HepG2 (cell line): ENCODE measurements around the gene PLEKHG4. TPM values are rescaled to one million over a fixed set of nuclear protein-coding genes. Genes with fewer than 3 reads are reported as not detected.

Source experiments
- ATAC-seq: fragments of 200-7000 bp; cut with Tn5 transposase; 3 replicates; pipeline ENCODE4 v1.9.1; 2020; ENCODE audit warnings: mild to moderate bottlenecking, moderate library complexity
- BruUV-seq: library from RNA; stranded (reverse); fragments of 400-500 nt; replicated peaks from 2 replicates; lab custom pipeline; 2021; lab: Mats Ljungman, UMichigan
- CTCF ChIA-PET: fragments of 300-600 bp; formaldehyde crosslinking; extraction: SDS; loops from one replicate; lab custom pipeline; 2021; ENCODE audit warnings: low total read pairs, inconsistent platforms, low intra/inter-chr PET ratio; lab: Yijun Ruan, JAX
- POLR2A ChIA-PET: fragments of 350-600 bp; sonication (Branson Sonifier 250); formaldehyde crosslinking; loops from one replicate; lab custom pipeline; 2020; ENCODE audit warnings: antibody characterized with exemption, inconsistent platforms; lab: Yijun Ruan, JAX
- DNase-seq: peaks from one replicate; pipeline ENCODE4 v3.0.0-alpha.2; 2015; ENCODE audit warnings: low spot score
- FAIRE-seq: peaks from 3 replicates; lab custom pipeline; 2011; peaks lifted over from hg19 to GRCh38; lab: Jason Lieb, UNC
- H2AFZ ChIP-seq: one replicate; pipeline ENCODE4 v1.6.1; 2011; ENCODE audit warnings: low read length, inconsistent platforms
- H3K27ac ChIP-seq: fragments of 300-600 bp; 3 replicates; pipeline ENCODE4 v1.8.0; 2011; ENCODE audit warnings: mixed run types, mild to moderate bottlenecking, mixed read lengths, low read length, inconsistent platforms; ENCODE audit not compliant: insufficient read depth; ENCODE audit errors: extremely low read length
- H3K27me3 ChIP-seq, 2 experiments: fragments of 200-600 bp in 1 of 2; 2 replicates in 1 of 2; 3 replicates in 1 of 2; pipeline versions ENCODE4 v1.6.0 to v1.8.0; 2011; ENCODE audit warnings: low read length in 2 of 2, mild to moderate bottlenecking in 2 of 2, moderate library complexity in 2 of 2, inconsistent platforms in 1 of 2; ENCODE audit not compliant: insufficient read depth in 2 of 2, control insufficient read depth in 1 of 2
- H3K36me3 ChIP-seq, 2 experiments: fragments of 200-600 bp in 1 of 2; replicated peaks in 1 of 2; 2 replicates in 1 of 2; 3 replicates in 1 of 2; pipeline versions ENCODE4 v1.5.1 to v1.8.0; 2011; ENCODE audit warnings: low read length in 2 of 2, inconsistent platforms in 1 of 2; ENCODE audit not compliant: insufficient read depth in 2 of 2, control insufficient read depth in 1 of 2
- H3K4me1 ChIP-seq: 2 replicates; pipeline ENCODE4 v1.5.1; 2012; ENCODE audit warnings: low read length, inconsistent platforms; ENCODE audit not compliant: insufficient read depth
- H3K4me2 ChIP-seq: 2 replicates; pipeline ENCODE4 v1.6.0; 2011; ENCODE audit warnings: low read depth, low read length, inconsistent platforms
- H3K4me3 ChIP-seq, 3 experiments: fragments of 200-600 bp in 1 of 3; sonication (generic), shearing (Covaris generic) in 1 of 3; replicated peaks in 1 of 3; 2 replicates each; pipeline ENCODE4 v1.5.1; 2011 to 2016; ENCODE audit warnings: low read length in 3 of 3, inconsistent platforms in 2 of 3, low read depth in 2 of 3, mild to moderate bottlenecking in 2 of 3, control low read depth in 1 of 3, mixed read lengths in 1 of 3; ENCODE audit not compliant: insufficient read depth in 1 of 3
- H3K79me2 ChIP-seq: one replicate; pipeline ENCODE4 v1.6.1; 2011; ENCODE audit warnings: low read length, inconsistent platforms; ENCODE audit not compliant: insufficient read depth
- H3K9ac ChIP-seq: 2 replicates; pipeline ENCODE4 v1.6.0; 2011; ENCODE audit warnings: mild to moderate bottlenecking, low read depth, low read length, inconsistent platforms; ENCODE audit not compliant: insufficient read depth
- H3K9me3 ChIP-seq: 2 replicates; pipeline ENCODE4 v1.5.1; 2012; ENCODE audit warnings: mild to moderate bottlenecking, low read length
- H4K20me1 ChIP-seq: 2 replicates; pipeline ENCODE4 v1.6.0; 2011; ENCODE audit warnings: inconsistent platforms, mild to moderate bottlenecking, low read length, moderate library complexity; ENCODE audit not compliant: insufficient read depth
- BORCS8-MEF2B ChIP-seq: sonication (generic); formaldehyde crosslinking; IDR thresholded peaks from 2 replicates; pipeline ENCODE4 v1.8.0; 2022; ENCODE audit warnings: mild to moderate bottlenecking, missing genetic modification reagents
- CREB1 ChIP-seq, 2 experiments: fragments of 450-650 bp in 1 of 2; IDR thresholded peaks; 2 replicates each; pipeline ENCODE4 v1.6.1; 2016 to 2017; ENCODE audit warnings: control low read depth in 1 of 2, mild to moderate bottlenecking in 1 of 2, missing compliant biosample characterization in 1 of 2, missing genetic modification characterization in 1 of 2
- MYC ChIP-seq: sonication (generic); formaldehyde crosslinking; IDR thresholded peaks from 2 replicates; pipeline ENCODE4 v1.9.0; 2021; ENCODE audit warnings: missing genetic modification reagents, borderline replicate concordance
- NR2F6 ChIP-seq, 2 experiments: IDR thresholded peaks; 2 replicates each; pipeline ENCODE4 v1.6.1; 2016; ENCODE audit warnings: antibody characterized with exemption in 1 of 2, mild to moderate bottlenecking in 1 of 2
- RFXAP ChIP-seq: sonication (generic); formaldehyde crosslinking; IDR thresholded peaks from 2 replicates; pipeline ENCODE4 v1.4.0; 2020; ENCODE audit warnings: missing genetic modification reagents, borderline replicate concordance
- SALL1 ChIP-seq: sonication (generic); formaldehyde crosslinking; IDR thresholded peaks from 2 replicates; pipeline ENCODE4 v1.8.0; 2022; ENCODE audit warnings: mild to moderate bottlenecking, missing genetic modification reagents
- SAP130 ChIP-seq: IDR thresholded peaks from 2 replicates; pipeline ENCODE4 v1.6.1; 2016; ENCODE audit warnings: low read depth
- TEF ChIP-seq: sonication (generic); formaldehyde crosslinking; IDR thresholded peaks from 2 replicates; pipeline ENCODE4 v1.5.0; 2020; ENCODE audit warnings: missing genetic modification reagents
- YEATS4 ChIP-seq: sonication (generic); formaldehyde crosslinking; IDR thresholded peaks from 2 replicates; pipeline ENCODE4 v1.4.0; 2020; ENCODE audit warnings: missing genetic modification reagents, borderline replicate concordance
- ZFP82 ChIP-seq: sonication (generic); formaldehyde crosslinking; IDR thresholded peaks from 2 replicates; pipeline ENCODE4 v1.5.1; 2020; ENCODE audit warnings: mild to moderate bottlenecking, missing genetic modification reagents, borderline replicate concordance
- ZFX ChIP-seq: sonication (generic); formaldehyde crosslinking; IDR thresholded peaks from 2 replicates; pipeline ENCODE4 v1.4.0; 2020; ENCODE audit warnings: mild to moderate bottlenecking, low read depth, missing genetic modification reagents, moderate library complexity
- ZNF274 ChIP-seq: sonication (generic); formaldehyde crosslinking; IDR thresholded peaks from 2 replicates; pipeline ENCODE4 v1.5.1; 2020; ENCODE audit warnings: mild to moderate bottlenecking, missing genetic modification reagents
- ZNF543 ChIP-seq: sonication (generic); formaldehyde crosslinking; IDR thresholded peaks from 2 replicates; pipeline ENCODE4 v1.4.0; 2020; ENCODE audit warnings: mild to moderate bottlenecking, missing genetic modification reagents
- ZNF546 ChIP-seq: sonication (generic); formaldehyde crosslinking; conservative IDR thresholded peaks from 2 replicates; pipeline ENCODE4 v1.8.1; 2023; ENCODE audit warnings: mild to moderate bottlenecking, missing genetic modification reagents
- WGBS: methylation state at CpG from one replicate; pipeline ENCODE4 v1.1.6; 2017; ENCODE audit warnings: low lambda C conversion rate; 5-methylcytosine and 5-hydroxymethylcytosine counted together
- in situ Hi-C: cut with HindIII; loops from 2 replicates; pipeline ENCODE4 v1.10.0; 2017; ENCODE audit warnings: low pct_unique_long_range_greater_than_20kb; ENCODE audit not compliant: extremely low pct_ligation_motif_present
- intact Hi-C: fragments of 100-400 bp; cut with micrococcal nuclease; formaldehyde crosslinking; loops from one replicate; pipeline ENCODE4 v1.10.0; 2022; ENCODE audit not compliant: unreplicated experiment
- polyA plus RNA-seq, 8 experiments: library from polyadenylated mRNA; depleted of rRNA in 3 of 8; stranded (reverse) in 7 of 8; unstranded in 1 of 8; fragments of >200 nt; fragmentation: Illumina TruSeq in 4 of 8; extraction: Trizol in 4 of 8; gene quantifications; 2 replicates each; pipeline versions ENCODE4 v1.2.1 to v1.2.3, GENCODE V29; 2011 to 2016; ENCODE audit warnings: low read depth in 4 of 8, missing spikeins in 1 of 8, mixed read lengths in 1 of 8; ENCODE audit not compliant: insufficient read depth in 1 of 8
- total RNA-seq, 5 experiments: library from RNA; depleted of rRNA; stranded (reverse); fragments of >200 nt; fragmentation: Illumina TruSeq; extraction: Trizol; gene quantifications; 2 replicates each; pipeline ENCODE4 v1.2.3, GENCODE V29; 2016; ENCODE audit warnings: low read depth in 1 of 5
- TF ChIP-seq, protein P1 (sequence below): sonication (generic); formaldehyde crosslinking; IDR thresholded peaks from 2 replicates; pipeline ENCODE4 v1.4.0; 2020; ENCODE audit warnings: missing genetic modification reagents
- TF ChIP-seq, protein P2 (sequence below): sonication (generic); formaldehyde crosslinking; IDR thresholded peaks from 2 replicates; pipeline ENCODE4 v1.5.0; 2020; ENCODE audit warnings: missing genetic modification reagents
- TF ChIP-seq, protein P3 (sequence below): sonication (generic); formaldehyde crosslinking; IDR thresholded peaks from 2 replicates; pipeline ENCODE4 v1.5.0; 2020; ENCODE audit warnings: mild to moderate bottlenecking, missing genetic modification reagents, moderate library complexity
- TF ChIP-seq, protein P4 (sequence below): IDR thresholded peaks from 2 replicates; pipeline ENCODE4 v1.6.1; 2016; ENCODE audit warnings: missing compliant biosample characterization, missing genetic modification reagents, borderline replicate concordance

PLEKHG4 gene
- total and polyA plus RNA-seq, 2 of the 13 experiments (the other 11 are each of a cell fraction or from before 2014, with no cell fraction given): 7.1 to 13.6 TPM

- H3K4me3 ChIP-seq: peak within 1 kb of the TSS; percentile 59 to 85 (median 63)
- no peak within 1 kb of the TSS for H3K27ac ChIP-seq
- peak; percentile 11 for ATAC-seq
- H3K9me3 ChIP-seq: no peaks in the 10 kb centered on the region
- WGBS: 2% methylated on average over 23 of the region's 75 CpGs
- no TSS peak for BruUV-seq
- H2AFZ ChIP-seq: peak within 1 kb of the TSS; percentile 50
- CTCF ChIA-PET: no interaction called here
- no peaks in the 10 kb centered on the region for H3K79me2 ChIP-seq
- no peaks in the 10 kb centered on the region for H4K20me1 ChIP-seq
- peaks cover 56% of the 10 kb centered on the region for H3K4me1 ChIP-seq
- in situ Hi-C loops (no loop called here), intact Hi-C loops (no loop called here)
- no peak for DNase-seq
- peaks cover 0 to 22% of the 10 kb centered on the region in 2 experiments; a peak in 3 of 5 replicates for H3K27me3 ChIP-seq
- peak within 1 kb of the TSS; percentile 53; the same call in 1 of the 2 replicates for H3K9ac ChIP-seq
- H3K4me2 ChIP-seq: peak within 1 kb of the TSS; percentile 97
- POLR2A ChIA-PET: interaction anchor here (1.2 to 6.1 kb wide), 6 partner anchors 13 to 56 kb away, joined by 3 to 71 read pairs (median 10); partner anchors contain the start of gene TMEM208
- H3K36me3 ChIP-seq: peaks cover 0 to 2% of the 10 kb centered on the region in 2 experiments; a peak in 1 of 5 replicates
- no peak for FAIRE-seq
- TF ChIP-seq, protein P1, sequence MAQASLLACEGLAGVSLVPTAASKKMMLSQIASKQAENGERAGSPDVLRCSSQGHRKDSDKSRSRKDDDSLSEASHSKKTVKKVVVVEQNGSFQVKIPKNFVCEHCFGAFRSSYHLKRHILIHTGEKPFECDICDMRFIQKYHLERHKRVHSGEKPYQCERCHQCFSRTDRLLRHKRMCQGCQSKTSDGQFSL (CRISPR knock-in tag): peak; percentile 72; the same call in 1 of the 2 replicates
- TF ChIP-seq, protein P2, sequence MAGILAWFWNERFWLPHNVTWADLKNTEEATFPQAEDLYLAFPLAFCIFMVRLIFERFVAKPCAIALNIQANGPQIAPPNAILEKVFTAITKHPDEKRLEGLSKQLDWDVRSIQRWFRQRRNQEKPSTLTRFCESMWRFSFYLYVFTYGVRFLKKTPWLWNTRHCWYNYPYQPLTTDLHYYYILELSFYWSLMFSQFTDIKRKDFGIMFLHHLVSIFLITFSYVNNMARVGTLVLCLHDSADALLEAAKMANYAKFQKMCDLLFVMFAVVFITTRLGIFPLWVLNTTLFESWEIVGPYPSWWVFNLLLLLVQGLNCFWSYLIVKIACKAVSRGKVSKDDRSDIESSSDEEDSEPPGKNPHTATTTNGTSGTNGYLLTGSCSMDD: no peak
- no peak for TF ChIP-seq NR2F6 (IDR thresholded peaks at IDR 0.05)
- TF ChIP-seq NR2F6 (CRISPR knock-in tag; IDR thresholded peaks at IDR 0.05): no peak
- TF ChIP-seq TEF: no peak
- TF ChIP-seq SALL1 (CRISPR knock-in tag): peak; percentile 9; the same call in 1 of the 2 replicates
- peak; percentile 32; the same call in 1 of the 2 replicates for TF ChIP-seq CREB1 (IDR thresholded peaks at IDR 0.05)
- no peak for TF ChIP-seq CREB1 (CRISPR knock-in tag; IDR thresholded peaks at IDR 0.05)
- TF ChIP-seq ZNF274 (CRISPR knock-in tag): 0 out of 2 replicates have a peak, but pooled peaks have one; percentile 26
- peak; percentile 48; the same call in 1 of the 2 replicates for TF ChIP-seq SAP130 (CRISPR knock-in tag)
- TF ChIP-seq MYC: 0 out of 2 replicates have a peak, but pooled peaks have one; percentile 62
- TF ChIP-seq RFXAP (CRISPR knock-in tag): peak; percentile 86
- TF ChIP-seq ZNF546 (CRISPR knock-in tag): peak; percentile 80; the same call in 1 of the 2 replicates
- 0 out of 2 replicates have a peak, but pooled peaks have one; percentile 43 for TF ChIP-seq ZNF543 (CRISPR knock-in tag)
- TF ChIP-seq, protein P3, sequence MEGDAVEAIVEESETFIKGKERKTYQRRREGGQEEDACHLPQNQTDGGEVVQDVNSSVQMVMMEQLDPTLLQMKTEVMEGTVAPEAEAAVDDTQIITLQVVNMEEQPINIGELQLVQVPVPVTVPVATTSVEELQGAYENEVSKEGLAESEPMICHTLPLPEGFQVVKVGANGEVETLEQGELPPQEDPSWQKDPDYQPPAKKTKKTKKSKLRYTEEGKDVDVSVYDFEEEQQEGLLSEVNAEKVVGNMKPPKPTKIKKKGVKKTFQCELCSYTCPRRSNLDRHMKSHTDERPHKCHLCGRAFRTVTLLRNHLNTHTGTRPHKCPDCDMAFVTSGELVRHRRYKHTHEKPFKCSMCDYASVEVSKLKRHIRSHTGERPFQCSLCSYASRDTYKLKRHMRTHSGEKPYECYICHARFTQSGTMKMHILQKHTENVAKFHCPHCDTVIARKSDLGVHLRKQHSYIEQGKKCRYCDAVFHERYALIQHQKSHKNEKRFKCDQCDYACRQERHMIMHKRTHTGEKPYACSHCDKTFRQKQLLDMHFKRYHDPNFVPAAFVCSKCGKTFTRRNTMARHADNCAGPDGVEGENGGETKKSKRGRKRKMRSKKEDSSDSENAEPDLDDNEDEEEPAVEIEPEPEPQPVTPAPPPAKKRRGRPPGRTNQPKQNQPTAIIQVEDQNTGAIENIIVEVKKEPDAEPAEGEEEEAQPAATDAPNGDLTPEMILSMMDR (CRISPR knock-in tag): peak; percentile 47
- TF ChIP-seq ZFP82 (CRISPR knock-in tag): peak; percentile 25; the same call in 1 of the 2 replicates
- no peak for TF ChIP-seq BORCS8-MEF2B
- TF ChIP-seq YEATS4 (CRISPR knock-in tag): 0 out of 2 replicates have a peak, but pooled peaks have one; percentile 41
- peak; percentile 27; the same call in 1 of the 2 replicates for TF ChIP-seq ZFX (CRISPR knock-in tag)
- TF ChIP-seq, protein P4, sequence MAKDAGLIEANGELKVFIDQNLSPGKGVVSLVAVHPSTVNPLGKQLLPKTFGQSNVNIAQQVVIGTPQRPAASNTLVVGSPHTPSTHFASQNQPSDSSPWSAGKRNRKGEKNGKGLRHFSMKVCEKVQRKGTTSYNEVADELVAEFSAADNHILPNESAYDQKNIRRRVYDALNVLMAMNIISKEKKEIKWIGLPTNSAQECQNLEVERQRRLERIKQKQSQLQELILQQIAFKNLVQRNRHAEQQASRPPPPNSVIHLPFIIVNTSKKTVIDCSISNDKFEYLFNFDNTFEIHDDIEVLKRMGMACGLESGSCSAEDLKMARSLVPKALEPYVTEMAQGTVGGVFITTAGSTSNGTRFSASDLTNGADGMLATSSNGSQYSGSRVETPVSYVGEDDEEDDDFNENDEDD (CRISPR knock-in tag): peak; percentile 73; the same call in 1 of the 2 replicates
Observed at GRCh38 chr16:67248401-67249177, 30.7 kb upstream of the PLEKHG4 start, which contains the start of gene SLC9A5. TSS of gene SLC9A5 (plus strand) at chr16:67248979. CDS start at chr16:67249015, 36 bp downstream.
